Loucy (cell line): Measurements from ENCODE around the gene SLC35B2.

Experiments used
- H2AFZ ChIP-seq: fragments of 200-600 bp; sonication (generic); 2 replicates; pipeline ENCODE4 v1.6.0; 2016; ENCODE audit warnings: antibody characterized with exemption, mild to moderate bottlenecking, low read length, moderate library complexity
- H3F3A ChIP-seq: fragments of 200-600 bp; 2 replicates; pipeline ENCODE4 v1.6.0; 2016; ENCODE audit warnings: antibody characterized with exemption, low read depth, mild to moderate bottlenecking
- H3K27me3 ChIP-seq: fragments of 200-600 bp; sonication (generic); 2 replicates; pipeline ENCODE4 v1.6.1; 2014; ENCODE audit warnings: low read length, mild to moderate bottlenecking; ENCODE audit not compliant: insufficient read depth, poor library complexity, severe bottlenecking
- H3K36me3 ChIP-seq: fragments of 200-600 bp; sonication (generic); 2 replicates; pipeline ENCODE4 v1.6.1; 2016; ENCODE audit warnings: low read length; ENCODE audit not compliant: insufficient read depth
- H3K4me1 ChIP-seq: fragments of 200-600 bp; sonication (generic); 2 replicates; pipeline ENCODE4 v1.5.1; 2014; ENCODE audit warnings: low read length, mild to moderate bottlenecking; ENCODE audit not compliant: insufficient read depth, poor library complexity, severe bottlenecking
- H3K4me2 ChIP-seq: fragments of 200-600 bp; sonication (generic); 2 replicates; pipeline ENCODE4 v1.6.0; 2014; ENCODE audit warnings: antibody characterized with exemption, low read length, low read depth, mild to moderate bottlenecking; ENCODE audit not compliant: poor library complexity, severe bottlenecking
- H3K4me3 ChIP-seq: fragments of 200-600 bp; sonication (generic); 2 replicates; pipeline ENCODE4 v1.5.1; 2014; ENCODE audit warnings: low read length, mild to moderate bottlenecking, mixed read lengths; ENCODE audit not compliant: poor library complexity, severe bottlenecking
- H3K79me2 ChIP-seq: fragments of 200-600 bp; sonication (generic); 2 replicates; pipeline ENCODE4 v1.6.1; 2014; ENCODE audit warnings: low read length; ENCODE audit not compliant: insufficient read depth
- H3K9ac ChIP-seq: fragments of 200-600 bp; sonication (generic); 2 replicates; pipeline ENCODE4 v1.6.0; 2014; ENCODE audit warnings: mild to moderate bottlenecking, low read depth, low read length, moderate library complexity; ENCODE audit not compliant: poor library complexity, severe bottlenecking
- H3K9me2 ChIP-seq: fragments of 200-600 bp; sonication (generic); replicated peaks from 2 replicates; pipeline ENCODE4 v1.6.1; 2016; ENCODE audit warnings: low read depth, low read length, mixed read lengths
- H3K9me3 ChIP-seq: fragments of 200-600 bp; sonication (generic); 2 replicates; pipeline ENCODE4 v1.6.1; 2014; ENCODE audit warnings: mild to moderate bottlenecking, antibody characterized with exemption, low read length, low read depth; ENCODE audit not compliant: insufficient read depth
- H4K20me1 ChIP-seq: fragments of 200-600 bp; sonication (generic); 2 replicates; pipeline ENCODE4 v1.6.0; 2014; ENCODE audit warnings: antibody characterized with exemption, low read length, mild to moderate bottlenecking; ENCODE audit not compliant: insufficient read depth, poor library complexity, severe bottlenecking
- EZH2phosphoT487 ChIP-seq: fragments of 200-600 bp; IDR thresholded peaks from 2 replicates; pipeline ENCODE4 v1.6.1; 2018; ENCODE audit warnings: antibody characterized with exemption, mild to moderate bottlenecking, moderate library complexity, borderline replicate concordance
- TF ChIP-seq, protein P1 (sequence below): fragments of 200-600 bp; sonication (generic); conservative IDR thresholded peaks from 2 replicates; pipeline ENCODE4 v1.5.1; 2014; ENCODE audit warnings: mild to moderate bottlenecking, antibody characterized with exemption, low read length

Gene SLC35B2

DNA sequence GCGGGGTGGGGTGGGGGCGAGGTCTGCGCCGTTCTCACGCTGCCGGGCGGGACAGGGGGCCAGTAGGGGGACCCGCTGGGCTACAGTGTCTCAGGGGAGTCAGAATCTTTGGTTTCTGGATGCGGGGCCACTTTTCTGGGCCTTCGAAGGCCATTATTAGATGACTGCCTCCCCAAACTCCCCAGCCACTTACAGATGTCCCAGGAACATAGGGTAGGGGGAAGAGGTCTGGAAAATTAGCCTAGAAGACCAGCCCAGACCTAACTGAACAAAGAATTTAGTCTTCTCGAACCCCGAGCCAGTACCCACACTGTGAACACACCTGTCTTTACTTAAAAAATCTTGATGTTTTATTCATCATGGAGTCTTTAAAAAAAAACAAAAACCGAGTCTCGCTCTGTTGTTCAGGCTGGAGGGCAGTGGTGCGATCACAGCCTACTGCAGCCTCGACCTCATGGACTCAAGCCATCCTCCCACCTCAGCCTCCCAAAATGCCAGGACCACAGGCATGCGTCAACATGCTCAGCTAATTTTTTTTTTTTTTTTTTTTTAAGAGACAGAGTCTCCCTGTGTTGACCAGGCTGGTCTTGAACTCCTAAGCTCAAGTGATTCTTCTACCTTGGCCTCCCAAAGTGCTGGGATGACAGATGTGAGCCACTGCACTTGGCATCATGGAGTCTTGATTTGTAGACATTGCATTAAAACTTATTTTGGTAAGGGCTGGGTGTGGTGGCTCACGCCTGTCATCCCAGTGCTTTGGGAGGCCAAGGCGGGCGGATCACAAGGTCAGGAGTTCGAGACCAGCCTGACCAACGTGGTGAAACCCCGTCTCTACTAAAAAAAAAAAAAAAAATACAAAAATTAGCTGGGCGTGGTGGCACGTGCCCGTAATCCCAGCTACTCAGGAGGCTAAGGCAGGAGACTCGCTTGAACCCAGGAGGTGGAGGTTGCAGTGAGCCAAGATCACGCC is 37.2 kb downstream of the SLC35B2 start:
- Histone ChIP-seq H3K9ac (peak overlapping the region; percentile 56), H3F3A (peaks cover 6% of the 10 kb centered on the region; the same call in 1 of the 2 replicates), H4K20me1 (no peaks in the 10 kb centered on the region), H3K79me2 (peaks cover 11% of the 10 kb centered on the region), H3K36me3 (no peaks in the 10 kb centered on the region), H3K9me3 (no peaks in the 10 kb centered on the region), H3K4me3 (peak overlapping the region; percentile 57), H3K9me2 (no peaks in the 10 kb centered on the region), H3K27me3 (no peaks in the 10 kb centered on the region), H3K4me2 (peak overlapping the region; percentile 51), H2AFZ (no peak overlapping the region), H3K4me1 (peaks cover 51% of the 10 kb centered on the region)
- TF ChIP-seq, protein P1, sequence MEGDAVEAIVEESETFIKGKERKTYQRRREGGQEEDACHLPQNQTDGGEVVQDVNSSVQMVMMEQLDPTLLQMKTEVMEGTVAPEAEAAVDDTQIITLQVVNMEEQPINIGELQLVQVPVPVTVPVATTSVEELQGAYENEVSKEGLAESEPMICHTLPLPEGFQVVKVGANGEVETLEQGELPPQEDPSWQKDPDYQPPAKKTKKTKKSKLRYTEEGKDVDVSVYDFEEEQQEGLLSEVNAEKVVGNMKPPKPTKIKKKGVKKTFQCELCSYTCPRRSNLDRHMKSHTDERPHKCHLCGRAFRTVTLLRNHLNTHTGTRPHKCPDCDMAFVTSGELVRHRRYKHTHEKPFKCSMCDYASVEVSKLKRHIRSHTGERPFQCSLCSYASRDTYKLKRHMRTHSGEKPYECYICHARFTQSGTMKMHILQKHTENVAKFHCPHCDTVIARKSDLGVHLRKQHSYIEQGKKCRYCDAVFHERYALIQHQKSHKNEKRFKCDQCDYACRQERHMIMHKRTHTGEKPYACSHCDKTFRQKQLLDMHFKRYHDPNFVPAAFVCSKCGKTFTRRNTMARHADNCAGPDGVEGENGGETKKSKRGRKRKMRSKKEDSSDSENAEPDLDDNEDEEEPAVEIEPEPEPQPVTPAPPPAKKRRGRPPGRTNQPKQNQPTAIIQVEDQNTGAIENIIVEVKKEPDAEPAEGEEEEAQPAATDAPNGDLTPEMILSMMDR: no peak
- no peak for TF ChIP-seq EZH2phosphoT487

DNA sequence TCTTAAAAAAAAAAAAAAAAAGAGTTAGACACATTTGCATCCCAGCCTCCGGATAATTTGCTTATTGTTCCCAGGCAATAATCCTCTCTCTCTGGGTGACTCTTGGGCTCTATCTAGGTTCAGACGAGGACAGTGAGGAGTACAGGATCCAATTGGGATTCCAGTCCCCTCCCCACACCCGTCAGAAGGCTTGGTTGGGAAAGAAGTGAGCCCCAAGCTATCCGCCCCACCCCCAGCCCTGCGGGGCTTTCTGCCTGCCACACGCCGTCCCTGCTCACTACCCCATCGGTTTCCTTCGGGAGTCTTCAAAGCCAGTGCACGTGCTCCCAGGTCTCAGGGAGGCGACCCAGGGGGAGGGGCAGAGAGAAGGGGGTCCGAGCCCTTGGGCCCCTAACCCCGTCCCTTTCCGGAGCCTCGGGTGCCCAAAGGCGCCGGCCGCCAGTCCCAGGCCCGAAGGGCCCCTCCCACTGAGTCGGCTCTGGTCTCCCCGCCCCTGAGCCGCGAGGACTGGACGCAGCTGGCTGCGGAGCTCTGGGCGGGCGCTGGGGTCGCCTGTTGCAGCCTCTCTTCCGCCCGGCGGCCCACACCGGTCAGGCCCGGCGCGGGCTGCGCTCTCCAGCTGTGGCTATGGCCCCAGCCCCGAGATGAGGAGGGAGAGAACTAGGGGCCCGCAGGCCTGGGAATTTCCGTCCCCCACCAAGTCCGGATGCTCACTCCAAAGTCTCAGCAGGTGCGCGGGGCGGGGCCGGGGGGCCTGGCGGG is 38.1 kb downstream of the SLC35B2 start:
- H3K9me2 ChIP-seq: no peaks in the 10 kb centered on the region
- peaks cover 6% of the 10 kb centered on the region; the same call in 1 of the 2 replicates for H3F3A ChIP-seq
- TF ChIP-seq EZH2phosphoT487: no peak
- TF ChIP-seq, protein P1: no peak
- H4K20me1 ChIP-seq: no peaks in the 10 kb centered on the region
- peaks cover 2% of the 10 kb centered on the region for H3K79me2 ChIP-seq
- H3K27me3 ChIP-seq: no peaks in the 10 kb centered on the region
- H3K4me2 ChIP-seq: peak overlapping the region; percentile 67
- no peaks in the 10 kb centered on the region for H3K9me3 ChIP-seq
- H3K4me1 ChIP-seq: peaks cover 45% of the 10 kb centered on the region
- no peaks in the 10 kb centered on the region for H3K36me3 ChIP-seq
- peak overlapping the region; percentile 69 for H3K9ac ChIP-seq
- peak overlapping the region; percentile 69; the same call in 1 of the 2 replicates for H2AFZ ChIP-seq
- H3K4me3 ChIP-seq: peak overlapping the region; percentile 70

DNA sequence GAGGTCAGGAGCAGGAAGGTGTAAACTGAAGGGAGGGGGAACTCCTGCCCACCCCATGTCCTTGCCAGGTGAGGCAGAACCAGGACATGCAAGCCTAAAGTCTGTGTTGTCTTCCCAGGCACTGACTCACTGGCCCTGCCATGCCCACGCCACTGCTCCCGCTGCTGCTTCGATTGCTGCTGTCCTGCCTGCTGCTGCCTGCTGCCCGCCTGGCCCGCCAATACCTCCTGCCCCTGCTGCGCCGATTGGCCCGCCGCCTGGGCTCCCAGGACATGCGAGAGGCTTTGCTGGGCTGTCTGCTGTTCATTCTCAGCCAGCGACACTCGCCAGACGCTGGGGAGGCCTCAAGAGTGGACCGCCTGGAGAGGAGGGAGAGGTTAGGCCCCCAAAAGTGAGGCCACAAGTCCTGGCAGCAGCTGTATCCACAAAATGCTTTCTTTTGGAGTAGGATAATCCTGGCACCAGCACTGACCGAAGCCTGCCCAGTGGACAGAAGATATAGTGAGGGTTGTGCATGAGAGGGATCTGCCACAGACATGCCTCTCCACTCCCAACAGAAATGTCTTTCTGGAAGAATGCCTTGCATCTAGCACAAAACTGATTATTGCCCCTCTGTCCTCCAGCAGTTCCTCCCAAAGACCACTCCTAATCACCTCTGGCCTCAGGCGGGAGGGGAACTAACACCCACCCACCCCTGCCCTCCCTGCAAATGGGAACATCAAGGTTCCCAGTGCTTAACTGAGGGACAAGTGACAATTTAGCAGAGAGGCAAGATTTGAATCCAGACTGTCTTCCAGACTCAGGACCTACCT is 39.8 kb downstream of the SLC35B2 start:
- H3K9me2 ChIP-seq: no peaks in the 10 kb centered on the region
- H3K27me3 ChIP-seq: no peaks in the 10 kb centered on the region
- no peak overlapping the region for H3K4me2 ChIP-seq
- H2AFZ ChIP-seq: peak overlapping the region; percentile 47; the same call in 1 of the 2 replicates
- no peaks in the 10 kb centered on the region for H3K9me3 ChIP-seq
- no peaks in the 10 kb centered on the region for H3K36me3 ChIP-seq
- TF ChIP-seq EZH2phosphoT487: no peak
- TF ChIP-seq, protein P1: no peak
- peaks cover 32% of the 10 kb centered on the region for H3K4me1 ChIP-seq
- no peak overlapping the region for H3K4me3 ChIP-seq
- H4K20me1 ChIP-seq: no peaks in the 10 kb centered on the region
- no peak overlapping the region for H3K9ac ChIP-seq
- H3K79me2 ChIP-seq: no peaks in the 10 kb centered on the region
- H3F3A ChIP-seq: peaks cover 6% of the 10 kb centered on the region; the same call in 1 of the 2 replicates
